ENCODE data around the gene SLC27A2.
"Not testable (repeated sequence)": the region's sequence is repeated elsewhere in the genome, so short reads cannot be mapped to it uniquely, and the experiment has no call there.

SLC27A2 gene

DNA sequence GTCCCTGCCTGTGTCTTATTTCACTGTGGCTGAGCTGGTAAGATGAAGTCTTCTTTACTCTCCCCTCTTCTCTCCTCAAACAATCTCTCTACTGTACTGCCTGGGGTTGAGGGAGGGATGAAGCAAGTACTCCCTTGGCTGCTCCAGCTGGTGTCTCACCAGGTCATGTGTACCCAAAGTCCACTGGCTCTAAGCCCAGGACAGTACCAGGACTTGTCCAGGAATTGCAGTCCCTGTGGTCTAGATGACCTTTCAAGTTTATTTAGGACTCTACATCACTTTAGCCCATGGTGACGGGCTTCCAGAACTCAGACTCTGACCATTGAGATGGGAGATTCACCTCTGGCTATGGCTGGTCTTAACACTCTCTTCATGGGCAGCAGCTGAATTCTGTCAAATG is 17.5 kb upstream of the SLC27A2 start:
- DNase-seq: no peak

DNA sequence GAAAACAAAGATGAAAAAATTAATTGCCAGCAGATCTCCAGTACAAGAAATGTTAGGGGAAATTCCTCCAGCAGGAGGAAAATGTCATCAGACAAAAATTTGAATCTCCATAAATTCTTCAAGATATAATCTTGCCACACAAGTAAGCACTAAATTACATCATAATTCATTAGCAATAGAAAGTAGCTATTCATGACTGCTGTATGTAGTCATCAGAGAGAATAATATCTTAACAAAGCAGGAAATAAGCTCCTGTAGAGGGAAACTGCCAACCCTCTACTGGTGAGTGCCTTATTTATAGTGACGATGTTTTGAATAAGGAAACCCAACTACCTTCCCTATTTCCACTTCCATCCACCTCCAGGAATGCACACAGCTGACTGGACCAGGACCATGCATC is 15.8 kb upstream of the SLC27A2 start:
- no peak for DNase-seq

DNA sequence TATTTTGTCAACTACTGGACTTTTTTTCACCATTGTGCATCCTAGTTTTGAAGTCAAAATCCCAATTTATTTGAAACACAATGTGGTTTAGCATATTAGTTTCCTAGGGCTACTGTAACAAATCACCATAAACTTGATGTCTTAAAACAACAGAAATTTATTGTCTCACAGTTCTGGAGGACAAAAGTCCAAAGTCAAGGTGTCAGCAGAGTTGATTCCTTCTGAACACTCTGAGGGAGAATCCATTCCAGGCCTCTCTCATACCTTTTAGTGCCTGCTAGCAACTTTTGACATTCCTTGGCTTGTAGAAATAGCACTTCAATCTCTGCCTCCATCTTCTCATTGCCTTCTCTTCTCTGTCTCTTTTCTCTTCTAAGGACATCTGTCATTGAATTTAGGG is 14.9 kb upstream of the SLC27A2 start:
- no peak for DNase-seq

- no peak for DNase-seq
Observed at GRCh38 chr15:50168379-50168778, 13.6 kb upstream of the SLC27A2 start.

DNA sequence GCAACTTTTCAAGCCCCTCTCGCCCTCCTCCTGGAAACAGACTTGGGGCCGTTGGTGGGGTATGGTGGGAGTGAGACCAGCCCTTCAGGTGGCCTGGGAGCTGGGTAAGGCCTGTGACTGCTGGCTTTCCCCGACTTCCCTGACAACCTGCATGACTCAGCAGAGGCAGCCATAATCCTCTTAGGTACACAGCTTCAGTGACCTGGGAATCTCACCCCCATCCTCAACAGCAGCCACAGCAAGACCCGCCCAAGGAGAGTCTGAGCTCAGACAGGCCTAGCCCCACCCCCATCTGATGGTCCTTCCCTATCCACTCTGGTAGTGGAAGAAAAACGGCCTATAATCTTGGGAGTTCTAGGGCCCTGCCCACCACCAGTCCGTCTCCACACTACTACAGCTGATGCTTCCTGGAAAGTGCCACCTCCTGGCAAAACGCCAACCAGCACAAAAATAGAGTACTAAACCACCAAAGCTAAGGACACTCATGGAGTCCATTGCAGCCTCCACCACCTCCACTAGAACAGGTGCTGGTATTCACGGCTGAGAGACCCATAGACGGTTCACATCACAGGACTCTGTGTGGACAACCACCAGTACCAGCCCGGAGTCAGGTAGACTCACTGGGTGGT is 13.1 kb upstream of the SLC27A2 start:
- no peak for DNase-seq

GRCh38 chr15:50172360-50172895 is 9.6 kb upstream of the SLC27A2 start:
- not testable (repeated sequence) for DNase-seq

GRCh38 chr15:50176869-50177268 is 5.1 kb upstream of the SLC27A2 start:
- no peak for DNase-seq

- DNase-seq: no peak
Observed at GRCh38 chr15:50180091-50180490, 1.9 kb upstream of the SLC27A2 start.

- DNase-seq: no peak
Observed at GRCh38 chr15:50180582-50180981, 1.4 kb upstream of the SLC27A2 start.

DNA sequence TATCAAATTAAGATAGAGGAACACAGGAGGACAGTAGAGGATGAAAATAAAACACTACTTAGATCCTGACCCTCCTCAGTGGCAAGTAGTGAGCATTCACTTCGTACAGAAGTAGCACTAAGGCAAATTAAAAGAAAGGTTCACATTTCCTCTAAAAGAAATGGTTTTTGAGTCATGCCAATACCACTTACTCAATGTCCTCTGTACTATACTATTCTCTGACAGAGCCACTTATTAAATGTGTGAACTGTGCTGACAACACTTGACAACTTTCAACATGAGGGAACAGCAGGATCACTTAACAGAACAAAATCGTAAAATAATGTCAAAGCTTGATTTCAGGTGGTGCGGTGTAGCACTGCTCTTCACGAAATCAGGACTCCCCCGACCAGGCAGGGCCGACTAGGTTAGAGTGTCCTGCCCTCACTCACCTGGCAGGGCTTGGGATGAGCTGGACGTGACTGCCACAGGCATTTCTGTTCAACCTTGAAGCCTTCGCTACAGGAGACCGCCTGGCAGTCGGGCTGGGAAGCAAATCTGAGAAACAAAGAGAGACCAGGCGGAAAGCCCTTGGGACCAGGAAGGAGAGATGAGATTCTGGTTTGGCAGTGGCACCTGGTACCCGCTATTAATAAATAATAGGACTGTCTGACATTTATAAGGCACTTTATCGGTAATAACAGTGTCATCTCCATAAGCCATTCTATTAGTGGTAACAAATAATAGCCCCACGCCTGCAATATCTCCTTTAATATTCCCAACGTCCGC is 611 bp upstream of the SLC27A2 start:
- DNase-seq: no peak

- peak; percentile 14 for DNase-seq
Observed at GRCh38 chr15:50182219-50183013, 420 bp downstream of the SLC27A2 start.

DNA sequence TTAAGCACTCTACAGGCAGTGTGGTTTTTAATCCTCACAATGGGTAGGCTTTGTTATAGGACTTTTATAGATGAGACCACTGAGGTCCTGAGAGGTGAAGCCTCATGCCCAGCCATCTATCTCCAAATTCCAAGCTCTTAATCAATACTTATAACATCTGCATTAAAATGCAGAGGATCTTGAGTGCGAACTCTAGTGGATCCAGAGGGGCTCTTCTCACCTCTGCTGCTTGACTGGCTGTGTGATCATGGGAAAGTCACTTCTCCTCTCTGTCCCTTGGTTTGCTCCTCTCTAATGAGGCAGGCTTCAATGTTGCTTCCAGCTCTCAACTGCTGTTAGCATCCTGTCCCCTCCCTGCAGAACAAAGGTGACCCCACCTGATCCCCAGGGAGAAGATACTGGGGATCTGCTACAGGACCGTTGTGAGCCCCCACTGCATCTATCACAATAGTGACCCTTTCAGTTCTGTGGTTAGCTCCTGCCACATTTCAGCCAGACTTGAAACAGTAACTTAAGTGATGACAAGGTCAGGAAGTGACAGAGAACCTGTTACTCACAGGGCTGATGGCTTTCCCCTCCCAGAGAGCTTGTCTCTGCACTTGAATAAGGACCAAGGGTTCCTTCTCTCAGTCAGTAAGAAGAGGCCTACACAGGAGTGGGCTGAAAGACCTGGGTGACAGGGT is 1.3 kb downstream of the SLC27A2 start:
- DNase-seq: peak; percentile 4

DNA sequence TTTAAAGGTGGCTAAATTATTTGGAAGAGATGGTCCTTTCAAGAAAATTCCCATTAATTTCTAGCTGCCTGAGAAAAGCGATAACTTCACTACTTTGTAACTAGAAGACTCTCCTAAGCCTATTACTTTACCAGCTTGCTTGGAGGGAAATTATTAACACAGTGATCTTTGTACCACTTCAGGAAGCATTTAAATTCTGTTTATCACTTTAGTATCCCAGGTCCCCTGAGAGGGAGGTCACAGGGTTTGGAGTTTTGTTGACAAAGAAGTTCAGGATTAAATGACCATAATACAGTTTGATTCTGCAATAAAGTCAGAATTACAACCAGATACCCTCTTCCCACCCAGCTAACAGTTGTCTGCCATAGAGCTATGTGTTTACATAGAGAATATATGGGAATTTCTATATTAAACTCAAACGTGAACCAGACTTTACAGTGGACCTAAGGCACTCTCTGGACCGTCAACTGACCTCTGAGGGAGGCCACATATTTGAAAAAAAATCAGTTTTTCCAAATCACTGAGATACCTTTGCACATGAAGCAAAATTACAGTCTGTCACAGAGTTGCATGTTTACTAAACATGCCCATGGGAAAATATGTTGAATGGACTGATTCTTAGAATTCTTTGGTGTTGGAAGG is 3.0 kb downstream of the SLC27A2 start:
- no peak for DNase-seq

DNA sequence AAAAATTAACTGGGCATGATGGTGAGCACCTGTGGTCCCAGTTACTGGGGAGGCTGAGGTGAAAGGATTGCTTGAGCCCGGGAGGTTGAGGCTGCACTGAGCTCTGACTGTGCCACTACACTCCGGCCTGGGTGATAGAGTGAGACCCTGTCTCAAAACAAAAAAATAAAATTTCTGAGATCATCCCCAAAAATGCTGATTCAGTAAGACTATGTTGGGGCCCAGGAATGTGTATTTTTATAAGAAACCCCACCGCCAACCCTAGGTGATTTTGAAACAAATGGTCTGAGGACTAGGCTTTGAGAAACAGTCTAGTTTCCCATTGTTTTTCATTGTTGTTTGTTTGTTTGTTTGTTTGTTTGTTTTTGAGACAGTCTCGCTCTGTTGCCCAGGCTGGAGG is 4.1 kb downstream of the SLC27A2 start:
- DNase-seq: no peak

DNA sequence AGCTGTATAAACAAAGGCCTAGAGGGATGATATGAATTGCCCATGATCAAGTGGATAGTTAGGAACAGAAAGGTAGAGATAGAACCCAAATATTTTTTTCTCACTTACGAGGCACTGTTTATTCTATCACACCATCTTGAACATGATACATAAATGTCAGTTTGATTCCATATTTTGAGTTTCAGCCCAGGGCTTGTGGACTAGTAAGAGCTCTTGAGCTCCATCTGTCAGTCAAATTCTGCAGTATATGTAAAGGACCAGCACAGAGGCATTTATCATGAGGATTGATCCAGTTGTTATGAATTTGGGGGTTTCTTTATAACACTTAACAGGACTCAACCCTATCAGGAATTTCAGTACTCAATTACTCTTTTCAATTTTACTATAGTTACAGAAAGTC is 4.8 kb downstream of the SLC27A2 start:
- DNase-seq: no peak

- no peak for DNase-seq
Observed at GRCh38 chr15:50187525-50187924, 5.5 kb downstream of the SLC27A2 start.

GRCh38 chr15:50187997-50188396 is 6.0 kb downstream of the SLC27A2 start:
- DNase-seq: no peak

DNA sequence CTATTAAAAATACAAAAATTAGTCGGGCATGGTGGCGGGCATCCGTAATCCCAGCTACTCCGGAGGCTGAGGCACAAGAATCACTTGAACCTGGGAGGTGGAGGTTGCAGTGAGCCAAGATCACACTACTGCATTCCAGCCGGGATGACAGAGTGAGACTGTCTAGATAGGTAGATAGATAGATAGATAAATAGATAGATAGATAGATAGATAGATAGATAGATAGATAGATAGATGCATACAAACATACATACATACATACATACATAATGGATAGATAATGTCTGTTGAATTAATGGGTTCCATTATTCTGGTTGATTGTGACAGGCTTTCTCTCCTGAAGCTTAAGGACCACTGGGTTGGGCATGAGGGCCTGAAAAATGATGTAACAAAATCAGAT is 6.8 kb downstream of the SLC27A2 start:
- not testable (repeated sequence) for DNase-seq

GRCh38 chr15:50189633-50190032 is 7.6 kb downstream of the SLC27A2 start:
- DNase-seq: no peak

DNA sequence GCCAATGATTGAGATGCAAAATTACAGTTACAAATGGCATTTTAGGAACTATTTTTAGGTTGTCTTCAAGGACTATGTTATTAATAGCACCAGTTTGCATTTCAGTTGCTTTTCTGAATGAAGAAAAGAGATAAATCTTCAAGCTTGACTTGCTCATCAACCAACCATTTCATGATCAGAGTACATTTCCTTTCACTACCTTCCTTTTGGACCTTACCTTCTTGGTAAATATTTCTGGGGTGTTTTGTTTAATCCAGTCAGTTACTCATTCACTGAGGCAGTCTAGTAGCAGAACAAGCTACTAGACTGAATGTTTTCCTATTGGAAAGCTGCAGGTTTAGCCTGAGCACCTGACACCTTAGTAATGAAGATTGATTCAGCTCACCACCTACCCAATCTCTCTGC is 8.2 kb downstream of the SLC27A2 start:
- no peak for DNase-seq

GRCh38 chr15:50190723-50191122 is 8.7 kb downstream of the SLC27A2 start:
- DNase-seq: no peak

GRCh38 chr15:50192164-50192563 is 10.2 kb downstream of the SLC27A2 start:
- DNase-seq: no peak

Measured in CD4-positive, alpha-beta T cell treated with Interleukin-17A for 4 hours (primary cell).